Stimulated activated effector memory CD8-positive, alpha-beta T cell treated with anti-CD3 and anti-CD28 coated beads, Interleukin-12 subunit alpha, Interleukin-12 subunit beta, amount 100 ng/mL, for 72 hours (primary cell): ENCODE results near the gene KRT26.
A peak's percentile ranks its signal among the peaks of the same experiment; 100 is the strongest.
"Not testable (repeated sequence)": the region's sequence is repeated elsewhere in the genome, so short reads cannot be mapped to it uniquely, and the experiment has no call there.

Experiments
- ATAC-seq: fragments of 150-1000 bp; cut with Tn5 transposase; 2 replicates; pipeline ENCODE4 v1.10.0; 2021
- DNase-seq, 2 donors: peaks; one replicate each; pipeline ENCODE4 v3.0.0; 2021 to 2022; ENCODE audit warnings: low spot score in 2 of 2
- H3K27ac Mint-ChIP-seq: one replicate; pipeline ENCODE4 v1.8.0; 2022; ENCODE audit warnings: mild to moderate bottlenecking, mixed read lengths
- H3K36me3 Mint-ChIP-seq: one replicate; pipeline ENCODE4 v1.8.0; 2022; ENCODE audit warnings: mild to moderate bottlenecking, mixed read lengths
- H3K4me1 Mint-ChIP-seq: one replicate; pipeline ENCODE4 v1.8.0; 2022; ENCODE audit warnings: mixed read lengths
- H3K4me3 Mint-ChIP-seq: one replicate; pipeline ENCODE4 v1.8.0; 2022; ENCODE audit warnings: mild to moderate bottlenecking, mixed read lengths
- H3K9me3 Mint-ChIP-seq: one replicate; pipeline ENCODE4 v1.8.0; 2022; ENCODE audit warnings: mixed read lengths

The KRT26 gene

GRCh38 chr17:40772101-40772500 is at the start of gene KRT26:
TSS of gene KRT26 (minus strand) at chr17:40772201. CDS start at chr17:40772113, 88 bp downstream.
- no peaks in the 10 kb centered on the region for H3K9me3 Mint-ChIP-seq
- H3K27ac Mint-ChIP-seq, result no peak within 1 kb of the TSS
- no peak within 1 kb of the TSS for H3K4me3 Mint-ChIP-seq

GRCh38 chr17:40821536-40821935 is 49.5 kb upstream of the KRT26 start:
- no peak for ATAC-seq
- peaks cover 19% of the 10 kb centered on the region for H3K36me3 Mint-ChIP-seq

More at GRCh38 chr17:40772101-40772500, at the start of gene KRT26:
- ATAC-seq (no peak), DNase-seq (no peak)
- H3K36me3 Mint-ChIP-seq, result no peaks in the 10 kb centered on the region
- H3K4me1 Mint-ChIP-seq, result no peaks in the 10 kb centered on the region

GRCh38 chr17:40820228-40820838 is 48.3 kb upstream of the KRT26 start:
- DNase-seq (peak in 1 of 2 donors; percentile 70), ATAC-seq (peak; percentile 78)
- no peaks in the 10 kb centered on the region for H3K9me3 Mint-ChIP-seq
- peaks cover 22% of the 10 kb centered on the region for H3K36me3 Mint-ChIP-seq
- H3K4me1 Mint-ChIP-seq, result peaks cover 20% of the 10 kb centered on the region
- peak overlapping the region; percentile 81 for H3K4me3 Mint-ChIP-seq
- H3K27ac Mint-ChIP-seq, result peak overlapping the region; percentile 94

More at GRCh38 chr17:40821536-40821935, 49.5 kb upstream of the KRT26 start:
- Mint-ChIP-seq H3K9me3 (no peaks in the 10 kb centered on the region), H3K27ac (no peak overlapping the region), H3K4me3 (no peak overlapping the region), H3K4me1 (peaks cover 20% of the 10 kb centered on the region)
- no peak for DNase-seq

- peak overlapping the region; percentile 81 for H3K4me3 Mint-ChIP-seq
- ATAC-seq, result peak; percentile 26
- peak overlapping the region; percentile 94 for H3K27ac Mint-ChIP-seq
- no peaks in the 10 kb centered on the region for H3K9me3 Mint-ChIP-seq
- H3K4me1 Mint-ChIP-seq, result peaks cover 20% of the 10 kb centered on the region
- no peak for DNase-seq
- H3K36me3 Mint-ChIP-seq, result peaks cover 24% of the 10 kb centered on the region
Measured at GRCh38 chr17:40819528-40820125, 47.6 kb upstream of the KRT26 start.

GRCh38 chr17:40818733-40819527 is 46.9 kb upstream of the KRT26 start:
- Mint-ChIP-seq H3K4me3 (peak overlapping the region; percentile 81), H3K27ac (peak overlapping the region; percentile 94), H3K36me3 (peaks cover 24% of the 10 kb centered on the region), H3K9me3 (no peaks in the 10 kb centered on the region), H3K4me1 (peaks cover 20% of the 10 kb centered on the region)
- ATAC-seq (peak; percentile 81), DNase-seq (peak; percentile 81 to 91)

- peak overlapping the region; percentile 81 for H3K4me3 Mint-ChIP-seq
- peak in 1 of 2 donors; percentile 40 for DNase-seq
- no peaks in the 10 kb centered on the region for H3K9me3 Mint-ChIP-seq
- peak overlapping the region; percentile 94 for H3K27ac Mint-ChIP-seq
- H3K4me1 Mint-ChIP-seq, result peaks cover 20% of the 10 kb centered on the region
- no peak for ATAC-seq
- peaks cover 24% of the 10 kb centered on the region for H3K36me3 Mint-ChIP-seq
Measured at GRCh38 chr17:40818343-40818732, 46.3 kb upstream of the KRT26 start.

GRCh38 chr17:40817103-40817682 is 45.2 kb upstream of the KRT26 start:
- peaks cover 24% of the 10 kb centered on the region for H3K36me3 Mint-ChIP-seq
- peak overlapping the region; percentile 81 for H3K4me3 Mint-ChIP-seq
- no peak for DNase-seq
- H3K27ac Mint-ChIP-seq, result peak overlapping the region; percentile 83
- no peak for ATAC-seq
- H3K4me1 Mint-ChIP-seq, result peaks cover 20% of the 10 kb centered on the region
- H3K9me3 Mint-ChIP-seq, result no peaks in the 10 kb centered on the region

- DNase-seq (no peak), ATAC-seq (no peak)
- H3K9me3 Mint-ChIP-seq, result no peaks in the 10 kb centered on the region
- peak overlapping the region; percentile 81 for H3K4me3 Mint-ChIP-seq
- no peak overlapping the region for H3K27ac Mint-ChIP-seq
- H3K36me3 Mint-ChIP-seq, result peaks cover 24% of the 10 kb centered on the region
- H3K4me1 Mint-ChIP-seq, result peaks cover 20% of the 10 kb centered on the region
Measured at GRCh38 chr17:40816569-40816968, 44.6 kb upstream of the KRT26 start.

DNA sequence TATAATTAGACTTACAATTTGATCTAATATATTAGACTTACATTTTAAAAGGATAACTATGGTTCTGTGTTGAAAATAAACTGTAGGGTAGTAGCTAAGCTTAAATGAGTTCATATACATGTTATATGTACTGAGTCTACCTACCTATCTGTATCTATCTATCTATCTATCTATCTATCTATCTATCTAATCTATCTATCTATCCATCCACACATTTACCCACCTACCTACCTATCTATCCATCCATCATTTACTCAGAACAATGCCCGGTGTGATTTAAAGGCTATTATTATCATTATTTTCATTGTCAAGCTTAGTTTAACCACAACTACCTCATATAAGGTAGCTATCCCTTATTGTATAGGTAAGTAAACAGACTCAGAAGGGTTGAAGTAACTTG is 43.4 kb upstream of the KRT26 start:
- H3K27ac Mint-ChIP-seq, result no peak overlapping the region
- H3K36me3 Mint-ChIP-seq, result peaks cover 24% of the 10 kb centered on the region

GRCh38 chr17:40814657-40815056 is 42.7 kb upstream of the KRT26 start:
- H3K27ac Mint-ChIP-seq, H3K4me3 Mint-ChIP-seq, H3K9me3 Mint-ChIP-seq: not testable (repeated sequence)

More for the DNA sequence above, 43.4 kb upstream of the KRT26 start:
- Mint-ChIP-seq H3K4me1 (peaks cover 16% of the 10 kb centered on the region), H3K9me3 (no peaks in the 10 kb centered on the region), H3K4me3 (no peak overlapping the region)
- DNase-seq (no peak), ATAC-seq (no peak)

GRCh38 chr17:40813804-40814203 is 41.8 kb upstream of the KRT26 start:
- DNase-seq (no peak), ATAC-seq (no peak)

More at GRCh38 chr17:40814657-40815056, 42.7 kb upstream of the KRT26 start:
- peaks cover 24% of the 10 kb centered on the region for H3K36me3 Mint-ChIP-seq
- not testable (repeated sequence) for H3K4me1 Mint-ChIP-seq, ATAC-seq, DNase-seq

DNA sequence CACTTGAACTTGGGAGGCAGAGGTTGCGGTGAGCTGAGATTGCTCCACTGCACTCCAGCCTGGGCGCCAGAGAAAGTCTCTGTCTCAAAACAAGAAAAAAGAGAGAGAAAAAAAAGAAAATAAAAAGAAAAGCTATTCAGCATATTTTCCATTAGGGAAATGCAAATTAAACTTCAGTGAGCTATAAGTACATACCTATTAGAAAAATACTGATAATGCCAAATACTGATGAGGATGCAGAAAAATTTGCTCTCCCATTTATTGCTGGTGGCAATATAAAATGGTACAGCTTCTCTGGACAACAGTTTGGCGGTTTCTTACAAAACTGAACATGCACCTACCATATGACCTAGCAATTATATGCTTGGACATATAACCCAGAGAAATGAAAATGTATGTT is 40.6 kb upstream of the KRT26 start:
- Mint-ChIP-seq H3K9me3 (no peaks in the 10 kb centered on the region), H3K4me3 (no peak overlapping the region), H3K4me1 (peaks cover 7% of the 10 kb centered on the region), H3K27ac (no peak overlapping the region), H3K36me3 (peaks cover 15% of the 10 kb centered on the region)
- DNase-seq (no peak), ATAC-seq (no peak)

More at GRCh38 chr17:40813804-40814203, 41.8 kb upstream of the KRT26 start:
- H3K4me1 Mint-ChIP-seq, result peaks cover 7% of the 10 kb centered on the region
- H3K27ac Mint-ChIP-seq, result no peak overlapping the region
- no peaks in the 10 kb centered on the region for H3K9me3 Mint-ChIP-seq
- peaks cover 24% of the 10 kb centered on the region for H3K36me3 Mint-ChIP-seq
- H3K4me3 Mint-ChIP-seq, result no peak overlapping the region

GRCh38 chr17:40810494-40810893 is 38.5 kb upstream of the KRT26 start:
- no peak for ATAC-seq
- no peaks in the 10 kb centered on the region for H3K9me3 Mint-ChIP-seq
- no peak overlapping the region for H3K27ac Mint-ChIP-seq
- no peaks in the 10 kb centered on the region for H3K4me1 Mint-ChIP-seq
- H3K36me3 Mint-ChIP-seq, result peaks cover 3% of the 10 kb centered on the region
- no peak overlapping the region for H3K4me3 Mint-ChIP-seq
- no peak for DNase-seq

- no peak for DNase-seq
- H3K9me3 Mint-ChIP-seq, result no peaks in the 10 kb centered on the region
Measured at GRCh38 chr17:40809721-40810421, 37.9 kb upstream of the KRT26 start.

DNA sequence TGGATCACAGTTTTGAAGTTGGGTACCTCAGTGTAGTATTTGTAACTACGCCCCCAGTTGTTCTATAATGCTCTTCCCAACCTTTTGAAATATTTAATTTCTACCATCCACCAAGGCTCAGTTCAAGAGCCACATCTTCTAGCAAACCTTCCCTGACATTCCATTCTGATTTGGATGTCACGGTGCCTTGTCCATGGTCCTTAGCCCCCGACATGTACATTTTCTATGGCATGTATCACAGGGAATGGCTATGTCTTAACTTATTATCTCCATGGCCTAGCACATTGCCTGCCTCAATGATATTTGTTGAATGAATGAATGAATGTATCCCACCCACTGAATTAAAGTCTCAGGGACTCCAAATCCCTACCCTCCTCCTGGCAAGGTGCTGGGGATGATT is 34.1 kb upstream of the KRT26 start:
- ATAC-seq (no peak), DNase-seq (no peak)
- no peaks in the 10 kb centered on the region for H3K9me3 Mint-ChIP-seq
- H3K36me3 Mint-ChIP-seq, result no peaks in the 10 kb centered on the region
- H3K27ac Mint-ChIP-seq, result no peak overlapping the region
- H3K4me1 Mint-ChIP-seq, result no peaks in the 10 kb centered on the region
- H3K4me3 Mint-ChIP-seq, result no peak overlapping the region

More at GRCh38 chr17:40809721-40810421, 37.9 kb upstream of the KRT26 start:
- Mint-ChIP-seq H3K4me1 (no peaks in the 10 kb centered on the region), H3K27ac (no peak overlapping the region), H3K4me3 (no peak overlapping the region), H3K36me3 (no peaks in the 10 kb centered on the region)
- ATAC-seq, result no peak
